ENCODE measurements around the gene CACNA1S. TPM values are rescaled to one million over a fixed set of nuclear protein-coding genes. Genes with fewer than 3 reads are reported as not detected.

The CACNA1S gene
- total and polyA plus RNA-seq, 2 of the 13 experiments (the other 11 are each of a cell fraction or from before 2014, with no cell fraction given) = not detected

GRCh38 chr1:201001962-201002361 lies 110.3 kb downstream of the CACNA1S start:
- DNase-seq (ENCODE audit: low spot score) (no peak), FAIRE-seq (no peak), ATAC-seq (no peak)
- Histone ChIP-seq H3K9ac (ENCODE audit: insufficient read depth, low read depth, low read length) (no peak overlapping the region), H3K36me3 (replicated peaks in 1 of 2; ENCODE audit: control insufficient read depth in 1 of 2, insufficient read depth in 2 of 2, low read length in 2 of 2) (no peaks in the 10 kb centered on the region), H4K20me1 (ENCODE audit: insufficient read depth, low read length) (no peaks in the 10 kb centered on the region), H3K27me3 (ENCODE audit: control insufficient read depth in 1 of 2, insufficient read depth in 2 of 2, low read length in 2 of 2) (no peaks in the 10 kb centered on the region; a peak in 1 of 5 replicates), H3K4me1 (ENCODE audit: insufficient read depth, low read length) (no peaks in the 10 kb centered on the region), H3K9me3 (ENCODE audit: low read length) (no peaks in the 10 kb centered on the region), H3K79me2 (ENCODE audit: insufficient read depth, low read length) (no peaks in the 10 kb centered on the region), H3K27ac (ENCODE audit: extremely low read length, insufficient read depth, low read length) (no peak overlapping the region), H3K4me2 (ENCODE audit: low read depth, low read length) (no peak overlapping the region), H3K4me3 (replicated peaks in 1 of 3; ENCODE audit: insufficient read depth in 1 of 3, low read depth in 2 of 3, low read length in 3 of 3) (no peak overlapping the region), H2AFZ (ENCODE audit: low read length) (no peak overlapping the region)
- CTCF ChIA-PET (ENCODE audit: low intra/inter-chr PET ratio, low total read pairs) = no interaction called here
- POLR2A ChIA-PET = no interaction called here
- in situ Hi-C loops (cut with HindIII; ENCODE audit: extremely low pct_ligation_motif_present, low pct_unique_long_range_greater_than_20kb) (no loop called here), intact Hi-C loops (cut with micrococcal nuclease; ENCODE audit: unreplicated experiment) (no loop called here)
- no TSS peak for BruUV-seq (replicated peaks)
- whole genome bisulfite sequencing (ENCODE audit: low lambda C conversion rate) = 54% methylated on average over 3 of the region's 11 CpGs
- TF ChIP-seq REL (CRISPR knock-in tag; conservative IDR thresholded peaks at IDR 0.05) (no peak), KLF15 (CRISPR knock-in tag; IDR thresholded peaks at IDR 0.05; ENCODE audit: borderline replicate concordance) (no peak), HMG20B (CRISPR knock-in tag; conservative IDR thresholded peaks at IDR 0.05) (no peak), ZBTB26 (CRISPR knock-in tag; IDR thresholded peaks at IDR 0.05; ENCODE audit: borderline replicate concordance) (no peak), CEBPZ (IDR thresholded peaks at IDR 0.05; ENCODE audit: low read length) (no peak), DPF2 (CRISPR knock-in tag; IDR thresholded peaks at IDR 0.05; ENCODE audit: borderline replicate concordance, low read depth) (no peak), NR3C1 (CRISPR knock-in tag; IDR thresholded peaks at IDR 0.05) (no peak), WIZ (CRISPR knock-in tag; IDR thresholded peaks at IDR 0.05) (no peak), SNRNP70 (IDR thresholded peaks at IDR 0.05; ENCODE audit: low read depth, low read length) (no peak), HHEX (CRISPR knock-in tag; IDR thresholded peaks at IDR 0.05) (no peak), HOXA5 (CRISPR knock-in tag; IDR thresholded peaks at IDR 0.05) (no peak)
- TF ChIP-seq, protein P1, sequence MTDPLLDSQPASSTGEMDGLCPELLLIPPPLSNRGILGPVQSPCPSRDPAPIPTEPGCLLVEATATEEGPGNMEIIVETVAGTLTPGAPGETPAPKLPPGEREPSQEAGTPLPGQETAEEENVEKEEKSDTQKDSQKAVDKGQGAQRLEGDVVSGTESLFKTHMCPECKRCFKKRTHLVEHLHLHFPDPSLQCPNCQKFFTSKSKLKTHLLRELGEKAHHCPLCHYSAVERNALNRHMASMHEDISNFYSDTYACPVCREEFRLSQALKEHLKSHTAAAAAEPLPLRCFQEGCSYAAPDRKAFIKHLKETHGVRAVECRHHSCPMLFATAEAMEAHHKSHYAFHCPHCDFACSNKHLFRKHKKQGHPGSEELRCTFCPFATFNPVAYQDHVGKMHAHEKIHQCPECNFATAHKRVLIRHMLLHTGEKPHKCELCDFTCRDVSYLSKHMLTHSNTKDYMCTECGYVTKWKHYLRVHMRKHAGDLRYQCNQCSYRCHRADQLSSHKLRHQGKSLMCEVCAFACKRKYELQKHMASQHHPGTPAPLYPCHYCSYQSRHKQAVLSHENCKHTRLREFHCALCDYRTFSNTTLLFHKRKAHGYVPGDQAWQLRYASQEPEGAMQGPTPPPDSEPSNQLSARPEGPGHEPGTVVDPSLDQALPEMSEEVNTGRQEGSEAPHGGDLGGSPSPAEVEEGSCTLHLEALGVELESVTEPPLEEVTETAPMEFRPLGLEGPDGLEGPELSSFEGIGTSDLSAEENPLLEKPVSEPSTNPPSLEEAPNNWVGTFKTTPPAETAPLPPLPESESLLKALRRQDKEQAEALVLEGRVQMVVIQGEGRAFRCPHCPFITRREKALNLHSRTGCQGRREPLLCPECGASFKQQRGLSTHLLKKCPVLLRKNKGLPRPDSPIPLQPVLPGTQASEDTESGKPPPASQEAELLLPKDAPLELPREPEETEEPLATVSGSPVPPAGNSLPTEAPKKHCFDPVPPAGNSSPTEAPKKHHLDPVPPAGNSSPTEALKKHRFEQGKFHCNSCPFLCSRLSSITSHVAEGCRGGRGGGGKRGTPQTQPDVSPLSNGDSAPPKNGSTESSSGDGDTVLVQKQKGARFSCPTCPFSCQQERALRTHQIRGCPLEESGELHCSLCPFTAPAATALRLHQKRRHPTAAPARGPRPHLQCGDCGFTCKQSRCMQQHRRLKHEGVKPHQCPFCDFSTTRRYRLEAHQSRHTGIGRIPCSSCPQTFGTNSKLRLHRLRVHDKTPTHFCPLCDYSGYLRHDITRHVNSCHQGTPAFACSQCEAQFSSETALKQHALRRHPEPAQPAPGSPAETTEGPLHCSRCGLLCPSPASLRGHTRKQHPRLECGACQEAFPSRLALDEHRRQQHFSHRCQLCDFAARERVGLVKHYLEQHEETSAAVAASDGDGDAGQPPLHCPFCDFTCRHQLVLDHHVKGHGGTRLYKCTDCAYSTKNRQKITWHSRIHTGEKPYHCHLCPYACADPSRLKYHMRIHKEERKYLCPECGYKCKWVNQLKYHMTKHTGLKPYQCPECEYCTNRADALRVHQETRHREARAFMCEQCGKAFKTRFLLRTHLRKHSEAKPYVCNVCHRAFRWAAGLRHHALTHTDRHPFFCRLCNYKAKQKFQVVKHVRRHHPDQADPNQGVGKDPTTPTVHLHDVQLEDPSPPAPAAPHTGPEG (CRISPR knock-in tag; IDR thresholded peaks at IDR 0.05) = no peak
- TF ChIP-seq, protein P2, sequence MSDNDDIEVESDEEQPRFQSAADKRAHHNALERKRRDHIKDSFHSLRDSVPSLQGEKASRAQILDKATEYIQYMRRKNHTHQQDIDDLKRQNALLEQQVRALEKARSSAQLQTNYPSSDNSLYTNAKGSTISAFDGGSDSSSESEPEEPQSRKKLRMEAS (IDR thresholded peaks at IDR 0.05) = no peak
